ENCODE results near the gene GPR83. TPM values are rescaled to one million over a fixed set of nuclear protein-coding genes. Genes with fewer than 3 reads are reported as not detected.

Gene GPR83
- total RNA-seq, 1 experiment from 2014 or later: 0.06 TPM

- Histone ChIP-seq H3K4me3 (ENCODE audit: low read depth, low read length, poor library complexity, severe bottlenecking) (no peak overlapping the region), H3K27me3 (replicated peaks; ENCODE audit: insufficient read depth, low read depth, low read length, poor library complexity) (no peaks in the 10 kb centered on the region), H3K4me1 (ENCODE audit: insufficient read depth, low read length, poor library complexity, severe bottlenecking) (no peaks in the 10 kb centered on the region), H3K27ac (ENCODE audit: low read depth, low read length, poor library complexity, severe bottlenecking) (no peak overlapping the region), H3K36me3 (ENCODE audit: insufficient read depth, low read length, poor library complexity, severe bottlenecking) (peaks cover 10% of the 10 kb centered on the region), H3K9me3 (ENCODE audit: low read depth, low read length, poor library complexity, severe bottlenecking) (no peaks in the 10 kb centered on the region)
- intact Hi-C loops (cut with micrococcal nuclease; ENCODE audit: unreplicated experiment): no loop called here
- TF ChIP-seq CTCF (conservative IDR thresholded peaks at IDR 0.05; ENCODE audit: low read depth, low read length): no peak
- no peak for TF ChIP-seq EZH2 (IDR thresholded peaks at IDR 0.05; ENCODE audit: borderline replicate concordance, low read depth, low read length, poor library complexity, severe bottlenecking)
- ChIA-PET POLR2A (ENCODE audit: low non-redundant PET) (no interaction called here), CTCF (no interaction called here)
- no TSS peak for BruUV-seq (replicated peaks)
- DNase-seq (ENCODE audit: low spot score): no peak
Measured at GRCh38 chr11:94449029-94449428, 47.8 kb upstream of the GPR83 start.

- H3K4me3 ChIP-seq (ENCODE audit: low read depth, low read length, poor library complexity, severe bottlenecking): no peak overlapping the region
- CTCF ChIA-PET: no interaction called here
- POLR2A ChIA-PET (ENCODE audit: low non-redundant PET): no interaction called here
- no peak for TF ChIP-seq EZH2 (IDR thresholded peaks at IDR 0.05; ENCODE audit: borderline replicate concordance, low read depth, low read length, poor library complexity, severe bottlenecking)
- TF ChIP-seq CTCF (conservative IDR thresholded peaks at IDR 0.05; ENCODE audit: low read depth, low read length): no peak
- H3K4me1 ChIP-seq (ENCODE audit: insufficient read depth, low read length, poor library complexity, severe bottlenecking): no peaks in the 10 kb centered on the region
- DNase-seq (ENCODE audit: low spot score): no peak
- H3K36me3 ChIP-seq (ENCODE audit: insufficient read depth, low read length, poor library complexity, severe bottlenecking): peaks cover 10% of the 10 kb centered on the region
- intact Hi-C loops (cut with micrococcal nuclease; ENCODE audit: unreplicated experiment): no loop called here
- no TSS peak for BruUV-seq (replicated peaks)
- H3K27ac ChIP-seq (ENCODE audit: low read depth, low read length, poor library complexity, severe bottlenecking): no peak overlapping the region
- no peaks in the 10 kb centered on the region for H3K9me3 ChIP-seq (ENCODE audit: low read depth, low read length, poor library complexity, severe bottlenecking)
- H3K27me3 ChIP-seq (replicated peaks; ENCODE audit: insufficient read depth, low read depth, low read length, poor library complexity): no peaks in the 10 kb centered on the region
Measured at GRCh38 chr11:94447149-94447548, 45.9 kb upstream of the GPR83 start.

- POLR2A ChIA-PET (ENCODE audit: low non-redundant PET): no interaction called here
- Histone ChIP-seq H3K4me3 (ENCODE audit: low read depth, low read length, poor library complexity, severe bottlenecking) (no peak overlapping the region), H3K27ac (ENCODE audit: low read depth, low read length, poor library complexity, severe bottlenecking) (no peak overlapping the region), H3K9me3 (ENCODE audit: low read depth, low read length, poor library complexity, severe bottlenecking) (no peaks in the 10 kb centered on the region), H3K4me1 (ENCODE audit: insufficient read depth, low read length, poor library complexity, severe bottlenecking) (no peaks in the 10 kb centered on the region), H3K27me3 (replicated peaks; ENCODE audit: insufficient read depth, low read depth, low read length, poor library complexity) (no peaks in the 10 kb centered on the region), H3K36me3 (ENCODE audit: insufficient read depth, low read length, poor library complexity, severe bottlenecking) (peaks cover 10% of the 10 kb centered on the region)
- BruUV-seq (replicated peaks): no TSS peak
- CTCF ChIA-PET: no interaction called here
- intact Hi-C loops (cut with micrococcal nuclease; ENCODE audit: unreplicated experiment): no loop called here
- TF ChIP-seq CTCF (conservative IDR thresholded peaks at IDR 0.05; ENCODE audit: low read depth, low read length) (no peak), EZH2 (IDR thresholded peaks at IDR 0.05; ENCODE audit: borderline replicate concordance, low read depth, low read length, poor library complexity, severe bottlenecking) (no peak)
- no peak for DNase-seq (ENCODE audit: low spot score)
Measured at GRCh38 chr11:94445641-94446040, 44.4 kb upstream of the GPR83 start.

All from A673 (cell line).